ENCODE results near the gene KLHL6.

- TF ChIP-seq JUND (IDR thresholded peaks at IDR 0.05; ENCODE audit: low read depth, low read length) (no peak), POLR2AphosphoS5 (IDR thresholded peaks at IDR 0.05; ENCODE audit: low read length) (peak; percentile 83), E2F4 (IDR thresholded peaks at IDR 0.05; ENCODE audit: low read depth, low read length) (no peak), HDAC2 (IDR thresholded peaks at IDR 0.05) (no peak), ESRRA (IDR thresholded peaks at IDR 0.05; ENCODE audit: low read length) (no peak), FOXM1 (IDR thresholded peaks at IDR 0.05; ENCODE audit: low read depth, low read length) (no peak), STAT1 (conservative IDR thresholded peaks at IDR 0.05) (no peak), CBFB (IDR thresholded peaks at IDR 0.05; ENCODE audit: low read depth) (peak; percentile 75; the same call in 1 of the 2 replicates)
- TF ChIP-seq, protein P1, sequence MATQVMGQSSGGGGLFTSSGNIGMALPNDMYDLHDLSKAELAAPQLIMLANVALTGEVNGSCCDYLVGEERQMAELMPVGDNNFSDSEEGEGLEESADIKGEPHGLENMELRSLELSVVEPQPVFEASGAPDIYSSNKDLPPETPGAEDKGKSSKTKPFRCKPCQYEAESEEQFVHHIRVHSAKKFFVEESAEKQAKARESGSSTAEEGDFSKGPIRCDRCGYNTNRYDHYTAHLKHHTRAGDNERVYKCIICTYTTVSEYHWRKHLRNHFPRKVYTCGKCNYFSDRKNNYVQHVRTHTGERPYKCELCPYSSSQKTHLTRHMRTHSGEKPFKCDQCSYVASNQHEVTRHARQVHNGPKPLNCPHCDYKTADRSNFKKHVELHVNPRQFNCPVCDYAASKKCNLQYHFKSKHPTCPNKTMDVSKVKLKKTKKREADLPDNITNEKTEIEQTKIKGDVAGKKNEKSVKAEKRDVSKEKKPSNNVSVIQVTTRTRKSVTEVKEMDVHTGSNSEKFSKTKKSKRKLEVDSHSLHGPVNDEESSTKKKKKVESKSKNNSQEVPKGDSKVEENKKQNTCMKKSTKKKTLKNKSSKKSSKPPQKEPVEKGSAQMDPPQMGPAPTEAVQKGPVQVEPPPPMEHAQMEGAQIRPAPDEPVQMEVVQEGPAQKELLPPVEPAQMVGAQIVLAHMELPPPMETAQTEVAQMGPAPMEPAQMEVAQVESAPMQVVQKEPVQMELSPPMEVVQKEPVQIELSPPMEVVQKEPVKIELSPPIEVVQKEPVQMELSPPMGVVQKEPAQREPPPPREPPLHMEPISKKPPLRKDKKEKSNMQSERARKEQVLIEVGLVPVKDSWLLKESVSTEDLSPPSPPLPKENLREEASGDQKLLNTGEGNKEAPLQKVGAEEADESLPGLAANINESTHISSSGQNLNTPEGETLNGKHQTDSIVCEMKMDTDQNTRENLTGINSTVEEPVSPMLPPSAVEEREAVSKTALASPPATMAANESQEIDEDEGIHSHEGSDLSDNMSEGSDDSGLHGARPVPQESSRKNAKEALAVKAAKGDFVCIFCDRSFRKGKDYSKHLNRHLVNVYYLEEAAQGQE (IDR thresholded peaks at IDR 0.05; ENCODE audit: low read depth, low read length): no peak
- TF ChIP-seq, protein P2, sequence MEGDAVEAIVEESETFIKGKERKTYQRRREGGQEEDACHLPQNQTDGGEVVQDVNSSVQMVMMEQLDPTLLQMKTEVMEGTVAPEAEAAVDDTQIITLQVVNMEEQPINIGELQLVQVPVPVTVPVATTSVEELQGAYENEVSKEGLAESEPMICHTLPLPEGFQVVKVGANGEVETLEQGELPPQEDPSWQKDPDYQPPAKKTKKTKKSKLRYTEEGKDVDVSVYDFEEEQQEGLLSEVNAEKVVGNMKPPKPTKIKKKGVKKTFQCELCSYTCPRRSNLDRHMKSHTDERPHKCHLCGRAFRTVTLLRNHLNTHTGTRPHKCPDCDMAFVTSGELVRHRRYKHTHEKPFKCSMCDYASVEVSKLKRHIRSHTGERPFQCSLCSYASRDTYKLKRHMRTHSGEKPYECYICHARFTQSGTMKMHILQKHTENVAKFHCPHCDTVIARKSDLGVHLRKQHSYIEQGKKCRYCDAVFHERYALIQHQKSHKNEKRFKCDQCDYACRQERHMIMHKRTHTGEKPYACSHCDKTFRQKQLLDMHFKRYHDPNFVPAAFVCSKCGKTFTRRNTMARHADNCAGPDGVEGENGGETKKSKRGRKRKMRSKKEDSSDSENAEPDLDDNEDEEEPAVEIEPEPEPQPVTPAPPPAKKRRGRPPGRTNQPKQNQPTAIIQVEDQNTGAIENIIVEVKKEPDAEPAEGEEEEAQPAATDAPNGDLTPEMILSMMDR (IDR thresholded peaks at IDR 0.05 in 2 of 3, conservative IDR thresholded peaks at IDR 0.05 in 1 of 3; ENCODE audit: control insufficient read depth in 2 of 3, extremely low read depth in 1 of 3, insufficient read depth in 1 of 3, low read depth in 3 of 3, low read length in 3 of 3): peak in 1 of 3 experiments; percentile 1; a peak in 1 of 6 replicates
- TF ChIP-seq, protein P3, sequence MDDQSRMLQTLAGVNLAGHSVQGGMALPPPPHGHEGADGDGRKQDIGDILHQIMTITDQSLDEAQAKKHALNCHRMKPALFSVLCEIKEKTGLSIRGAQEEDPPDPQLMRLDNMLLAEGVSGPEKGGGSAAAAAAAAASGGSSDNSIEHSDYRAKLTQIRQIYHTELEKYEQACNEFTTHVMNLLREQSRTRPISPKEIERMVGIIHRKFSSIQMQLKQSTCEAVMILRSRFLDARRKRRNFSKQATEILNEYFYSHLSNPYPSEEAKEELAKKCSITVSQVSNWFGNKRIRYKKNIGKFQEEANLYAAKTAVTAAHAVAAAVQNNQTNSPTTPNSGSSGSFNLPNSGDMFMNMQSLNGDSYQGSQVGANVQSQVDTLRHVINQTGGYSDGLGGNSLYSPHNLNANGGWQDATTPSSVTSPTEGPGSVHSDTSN (IDR thresholded peaks at IDR 0.05; ENCODE audit: insufficient replicate concordance, low read depth, low read length): no peak
Measured at GRCh38 chr3:183447206-183448001, 108.1 kb downstream of the KLHL6 start.
